HG03025 (cell line): ENCODE results near the gene EYA3.

Experiments
- ATAC-seq: cut with Tn5 transposase; IDR thresholded peaks from one replicate; pipeline ENCODE4 v1.9.1; 2021; ENCODE audit warnings: mild to moderate bottlenecking, moderate library complexity; ENCODE audit not compliant: unreplicated experiment, low FRiP score

EYA3 gene

GRCh38 chr1:27951396-27951795 is 137.0 kb downstream of the EYA3 start:
- ATAC-seq, result no peak

GRCh38 chr1:27949027-27949426 is 139.4 kb downstream of the EYA3 start:
- no peak for ATAC-seq

- no peak for ATAC-seq
These were observed 143.4 kb downstream of the EYA3 start for GRCh38 chr1:27945020-27945419.

- no peak for ATAC-seq
These were observed 146.5 kb downstream of the EYA3 start for GRCh38 chr1:27941671-27942540.

- ATAC-seq, result no peak
These were observed 147.4 kb downstream of the EYA3 start for GRCh38 chr1:27940870-27941560.

GRCh38 chr1:27940297-27940696 is 148.1 kb downstream of the EYA3 start:
- ATAC-seq, result no peak

GRCh38 chr1:27938488-27938887 is 149.9 kb downstream of the EYA3 start:
- no peak for ATAC-seq

GRCh38 chr1:27937524-27937836 is 150.9 kb downstream of the EYA3 start:
- no peak for ATAC-seq

GRCh38 chr1:27936370-27936769 is 152.0 kb downstream of the EYA3 start:
- ATAC-seq, result no peak

GRCh38 chr1:27935721-27936120 is 152.7 kb downstream of the EYA3 start:
- ATAC-seq, result no peak

- ATAC-seq, result no peak
These were observed 153.4 kb downstream of the EYA3 start, which contains the start of gene SMPDL3B for GRCh38 chr1:27934818-27935549. Gene SMPDL3B, plus strand, starts transcription at chr1:27935000. Its CDS starts 184 bp downstream, at chr1:27935184.

- no peak for ATAC-seq
These were observed 156.7 kb downstream of the EYA3 start for GRCh38 chr1:27931759-27932158.

GRCh38 chr1:27931184-27931583 is 157.2 kb downstream of the EYA3 start:
- no peak for ATAC-seq

GRCh38 chr1:27928216-27928954 is 160.0 kb downstream of the EYA3 start:
- ATAC-seq, result no peak

GRCh38 chr1:27922272-27922671 is 166.1 kb downstream of the EYA3 start:
- no peak for ATAC-seq
